ENCODE data around the gene TSFM. TPM values are rescaled to one million over a fixed set of nuclear protein-coding genes. Genes with fewer than 3 reads are reported as not detected.

Gene TSFM
- total and polyA plus RNA-seq, 5 experiments from 2014 or later: 18.9 to 31.0 (median 28.3) TPM

- Mint-ChIP-seq H3K27me3 (no peaks in the 10 kb centered on the region), H3K4me3 (peak overlapping the region in 1 of 10 donors; percentile 8), H3K9me3 (no peaks in the 10 kb centered on the region), H3K27ac (peak overlapping the region in 5 of 10 donors; percentile 7 to 72 (median 20)), H3K36me3 (peaks cover 0 to 26% (median 0%) of the 10 kb centered on the region in 3 donors), H3K4me1 (peaks cover 41 to 61% (median 56%) of the 10 kb centered on the region in 4 donors)
- ATAC-seq (no peak), DNase-seq (no peak)
- POLR2A ChIA-PET: interaction anchor here (1.1 kb wide), 1 partner anchor 86 kb away, joined by 3 read pairs; no protein-coding TSS in a partner anchor
Observed at GRCh38 chr12:57757771-57758170, 24.8 kb upstream of the TSFM start.

GRCh38 chr12:57758552-57759359 is 23.8 kb upstream of the TSFM start:
- ATAC-seq (no peak), DNase-seq (no peak)
- Mint-ChIP-seq H3K27me3 (peaks cover 0 to 3% (median 0%) of the 10 kb centered on the region in 5 donors), H3K4me3 (peak overlapping the region in 4 of 10 donors; percentile 28 to 75 (median 42)), H3K27ac (peak overlapping the region in 6 of 10 donors; percentile 7 to 70 (median 50)), H3K9me3 (no peaks in the 10 kb centered on the region), H3K4me1 (peaks cover 35 to 53% (median 47%) of the 10 kb centered on the region in 4 donors), H3K36me3 (peaks cover 0 to 26% (median 0%) of the 10 kb centered on the region in 3 donors)
- POLR2A ChIA-PET: interaction anchor here (0.6 to 2.0 kb wide), 7 partner anchors 9 to 175 kb away, joined by 3 to 9 read pairs (median 3); partner anchors contain the start of genes EEF1AKMT3, METTL1 and TSPAN31

- H3K27me3 Mint-ChIP-seq: peaks cover 0 to 8% (median 3%) of the 10 kb centered on the region in 5 donors
- ATAC-seq (peak in 1 of 2 donors; percentile 28), DNase-seq (peak in 5 of 10 donors; percentile 35 to 49 (median 35))
- H3K27ac Mint-ChIP-seq: peak overlapping the region in 6 of 10 donors; percentile 7 to 70 (median 37)
- peaks cover 0 to 26% (median 0%) of the 10 kb centered on the region in 3 donors for H3K36me3 Mint-ChIP-seq
- peak overlapping the region in 2 of 10 donors; percentile 32 to 75 for H3K4me3 Mint-ChIP-seq
- no peaks in the 10 kb centered on the region for H3K9me3 Mint-ChIP-seq
- POLR2A ChIA-PET: interaction anchor here (0.6 to 2.0 kb wide), 8 partner anchors 8 to 176 kb away, joined by 3 to 9 read pairs (median 3); partner anchors contain the start of genes CTDSP2, EEF1AKMT3 and METTL1
- H3K4me1 Mint-ChIP-seq: peaks cover 32 to 53% (median 45%) of the 10 kb centered on the region in 4 donors
Observed at GRCh38 chr12:57759360-57759980, 23.1 kb upstream of the TSFM start.

- peaks cover 0 to 16% (median 7%) of the 10 kb centered on the region in 5 donors for H3K27me3 Mint-ChIP-seq
- ATAC-seq (no peak), DNase-seq (no peak)
- peaks cover 0 to 26% (median 0%) of the 10 kb centered on the region in 3 donors for H3K36me3 Mint-ChIP-seq
- no peaks in the 10 kb centered on the region for H3K9me3 Mint-ChIP-seq
- peak overlapping the region in 2 of 10 donors; percentile 38 to 50 for H3K27ac Mint-ChIP-seq
- no peak overlapping the region for H3K4me3 Mint-ChIP-seq
- H3K4me1 Mint-ChIP-seq: peaks cover 32 to 58% (median 52%) of the 10 kb centered on the region in 4 donors
- POLR2A ChIA-PET: interaction anchor here (0.8 to 2.0 kb wide), 3 partner anchors 12 to 145 kb away, joined by 3 to 7 read pairs (median 5); partner anchors contain the start of genes EEF1AKMT3 and METTL1
Observed at GRCh38 chr12:57760347-57760982, 22.1 kb upstream of the TSFM start.

GRCh38 chr12:57761391-57761998 is 21.1 kb upstream of the TSFM start:
- no peak for ATAC-seq
- H3K4me3 Mint-ChIP-seq: no peak overlapping the region
- peaks cover 0 to 26% (median 0%) of the 10 kb centered on the region in 3 donors for H3K36me3 Mint-ChIP-seq
- POLR2A ChIA-PET: interaction anchor here (0.9 kb wide), 1 partner anchor 22 kb away, joined by 5 read pairs; no protein-coding TSS in a partner anchor
- H3K27ac Mint-ChIP-seq: no peak overlapping the region
- no peaks in the 10 kb centered on the region for H3K9me3 Mint-ChIP-seq
- no peak for DNase-seq
- H3K4me1 Mint-ChIP-seq: peaks cover 30 to 59% (median 54%) of the 10 kb centered on the region in 4 donors
- H3K27me3 Mint-ChIP-seq: peaks cover 4 to 23% (median 14%) of the 10 kb centered on the region in 5 donors

GRCh38 chr12:57762463-57762862 is 20.1 kb upstream of the TSFM start:
- ATAC-seq: no peak
- no peak for DNase-seq
- Mint-ChIP-seq H3K9me3 (no peaks in the 10 kb centered on the region), H3K27ac (no peak overlapping the region), H3K36me3 (peaks cover 0 to 19% (median 0%) of the 10 kb centered on the region in 3 donors), H3K4me1 (peaks cover 28 to 55% (median 51%) of the 10 kb centered on the region in 4 donors), H3K4me3 (no peak overlapping the region), H3K27me3 (peaks cover 5 to 27% (median 17%) of the 10 kb centered on the region in 5 donors)
- POLR2A ChIA-PET: interaction anchor here (0.6 kb wide), 1 partner anchor 1936 kb away, joined by 3 read pairs; no protein-coding TSS in a partner anchor

GRCh38 chr12:57763881-57764661 is 18.5 kb upstream of the TSFM start:
- Mint-ChIP-seq H3K36me3 (peaks cover 0 to 16% (median 1%) of the 10 kb centered on the region in 3 donors), H3K27ac (peak overlapping the region in 6 of 10 donors; percentile 34 to 75 (median 60)), H3K9me3 (no peaks in the 10 kb centered on the region), H3K4me1 (peaks cover 25 to 46% (median 42%) of the 10 kb centered on the region in 4 donors), H3K4me3 (peak overlapping the region; percentile 83 to 94 (median 88)), H3K27me3 (peaks cover 5 to 27% (median 17%) of the 10 kb centered on the region in 5 donors)
- DNase-seq (no peak), ATAC-seq (no peak)
- POLR2A ChIA-PET: interaction anchor here (1.0 to 3.0 kb wide), 5 partner anchors 8 to 133 kb away, joined by 3 to 17 read pairs (median 4); partner anchors contain the start of genes CTDSP2 and TSFM

- no peaks in the 10 kb centered on the region for H3K9me3 Mint-ChIP-seq
- POLR2A ChIA-PET: interaction anchor here (1.0 to 3.0 kb wide), 6 partner anchors 8 to 132 kb away, joined by 3 to 17 read pairs (median 4); partner anchors contain the start of genes CTDSP2 and TSFM
- peaks cover 0 to 14% (median 3%) of the 10 kb centered on the region in 3 donors for H3K36me3 Mint-ChIP-seq
- peaks cover 22 to 41% (median 37%) of the 10 kb centered on the region in 4 donors for H3K4me1 Mint-ChIP-seq
- H3K27ac Mint-ChIP-seq: peak overlapping the region in 3 of 10 donors; percentile 28 to 67 (median 37)
- H3K4me3 Mint-ChIP-seq: peak overlapping the region; percentile 83 to 94 (median 88)
- peak; percentile 18 to 24 for ATAC-seq
- H3K27me3 Mint-ChIP-seq: peaks cover 5 to 27% (median 17%) of the 10 kb centered on the region in 5 donors
- no peak for DNase-seq
Observed at GRCh38 chr12:57764662-57765002, 18.0 kb upstream of the TSFM start.

- Mint-ChIP-seq H3K4me1 (peaks cover 20 to 43% (median 34%) of the 10 kb centered on the region in 4 donors), H3K27ac (peak overlapping the region in 7 of 10 donors; percentile 18 to 78 (median 37)), H3K4me3 (peak overlapping the region; percentile 83 to 94 (median 88)), H3K9me3 (no peaks in the 10 kb centered on the region), H3K27me3 (peaks cover 5 to 27% (median 17%) of the 10 kb centered on the region in 5 donors), H3K36me3 (peaks cover 0 to 14% (median 3%) of the 10 kb centered on the region in 3 donors)
- peak in 8 of 10 donors; percentile 35 to 67 (median 46) for DNase-seq
- POLR2A ChIA-PET: interaction anchor here (1.0 to 3.0 kb wide), 6 partner anchors 9 to 131 kb away, joined by 3 to 17 read pairs (median 4); partner anchors contain the start of genes CTDSP2 and TSFM
- ATAC-seq: peak; percentile 79 to 81
Observed at GRCh38 chr12:57765003-57765697, 17.4 kb upstream of the TSFM start.

All from naive thymus-derived CD8-positive, alpha-beta T cell (primary cell).